ENCODE measurements around the gene GREB1.

- TF ChIP-seq POLR2A (IDR thresholded peaks at IDR 0.05), result no peak
- TF ChIP-seq CTCF (IDR thresholded peaks at IDR 0.05), result no peak
- no peak for TF ChIP-seq EP300 (IDR thresholded peaks at IDR 0.05)
These were observed 146.5 kb downstream of the GREB1 start for GRCh38 chr2:11680182-11680900.

All from ovary (tissue), 3 donors.